WTC11 (cell line): Measurements from ENCODE around the gene IKZF2. TPM values are rescaled to one million over a fixed set of nuclear protein-coding genes. Genes with fewer than 3 reads are reported as not detected.

Experiments
- ATAC-seq: fragments of 200-7000 bp; cut with Tn5 transposase; 2 replicates; pipeline ENCODE4 v1.10.0; 2021; ENCODE audit warnings: mild to moderate bottlenecking, moderate library complexity
- CTCF ChIA-PET: fragments of 300-600 bp; sonication (Branson Sonifier 250); formaldehyde crosslinking; loops from one replicate; lab custom pipeline; 2021; ENCODE audit warnings: antibody characterized with exemption; lab: Charles Lee
- POLR2A ChIA-PET: fragments of 350-600 bp; sonication (Branson Sonifier 250); formaldehyde crosslinking; loops from one replicate; lab custom pipeline; 2021; ENCODE audit warnings: antibody characterized with exemption; lab: Charles Lee
- DNase-seq: peaks from one replicate; pipeline ENCODE4 v3.0.0; 2021; ENCODE audit warnings: low spot score
- H3K27ac Mint-ChIP-seq: 2 replicates; pipeline ENCODE4 v1.8.0; 2021; ENCODE audit warnings: mixed read lengths
- H3K27me3 Mint-ChIP-seq: 2 replicates; pipeline ENCODE4 v1.8.0; 2021; ENCODE audit warnings: low read depth, mild to moderate bottlenecking, moderate library complexity, mixed read lengths
- H3K36me3 Mint-ChIP-seq: 2 replicates; pipeline ENCODE4 v1.8.0; 2021; ENCODE audit warnings: mixed read lengths
- H3K4me1 Mint-ChIP-seq: 2 replicates; pipeline ENCODE4 v1.8.0; 2022; ENCODE audit warnings: mixed read lengths
- H3K4me3 Mint-ChIP-seq: 2 replicates; pipeline ENCODE4 v1.8.0; 2021; ENCODE audit warnings: mild to moderate bottlenecking, moderate library complexity, mixed read lengths
- H3K9me3 Mint-ChIP-seq: 2 replicates; pipeline ENCODE4 v1.8.0; 2021; ENCODE audit warnings: mixed read lengths
- ATF6 ChIP-seq: sonication (generic); formaldehyde crosslinking; IDR thresholded peaks from 2 replicates; pipeline ENCODE4 v1.8.1; 2023; ENCODE audit warnings: mild to moderate bottlenecking, missing genetic modification reagents
- E2F5 ChIP-seq: sonication (generic); formaldehyde crosslinking; IDR thresholded peaks from 2 replicates; pipeline ENCODE4 v1.8.1; 2022; ENCODE audit warnings: mild to moderate bottlenecking, moderate library complexity, missing genetic modification reagents
- GABPB1 ChIP-seq: sonication (generic); formaldehyde crosslinking; IDR thresholded peaks from 2 replicates; pipeline ENCODE4 v1.8.1; 2023; ENCODE audit warnings: mild to moderate bottlenecking, missing genetic modification reagents
- GTF2I ChIP-seq: fragments of 250-450 bp; sonication (Bioruptor Pico); conservative IDR thresholded peaks from 2 replicates; pipeline ENCODE4 v1.4.0; 2021; ENCODE audit warnings: mild to moderate bottlenecking
- JAZF1 ChIP-seq: fragments of 250-450 bp; sonication (Bioruptor Pico); IDR thresholded peaks from 2 replicates; pipeline ENCODE4 v1.9.0; 2021; ENCODE audit warnings: moderate library complexity, mild to moderate bottlenecking, inconsistent platforms
- MLX ChIP-seq: sonication (generic); formaldehyde crosslinking; IDR thresholded peaks from 2 replicates; pipeline ENCODE4 v1.8.1; 2023; ENCODE audit warnings: mild to moderate bottlenecking, missing genetic modification reagents, moderate library complexity
- NR2C2 ChIP-seq: sonication (generic); formaldehyde crosslinking; IDR thresholded peaks from 2 replicates; pipeline ENCODE4 v1.8.0; 2022; ENCODE audit warnings: mild to moderate bottlenecking, missing genetic modification reagents
- STAT6 ChIP-seq: sonication (generic); formaldehyde crosslinking; conservative IDR thresholded peaks from 2 replicates; pipeline ENCODE4 v1.8.1; 2023; ENCODE audit warnings: mild to moderate bottlenecking, low read depth, missing genetic modification reagents, moderate library complexity
- TCF7 ChIP-seq: sonication (generic); formaldehyde crosslinking; IDR thresholded peaks from 2 replicates; pipeline ENCODE4 v1.8.0; 2022; ENCODE audit warnings: mild to moderate bottlenecking, low read depth, missing genetic modification reagents, moderate library complexity
- TP53 ChIP-seq: sonication (generic); formaldehyde crosslinking; IDR thresholded peaks from 2 replicates; pipeline ENCODE4 v1.8.1; 2023; ENCODE audit warnings: mild to moderate bottlenecking, missing genetic modification reagents
- ZBTB21 ChIP-seq: sonication (generic); formaldehyde crosslinking; IDR thresholded peaks from 2 replicates; pipeline ENCODE4 v1.8.1; 2023; ENCODE audit warnings: mild to moderate bottlenecking, missing genetic modification reagents, borderline replicate concordance
- ZNF219 ChIP-seq: sonication (generic); formaldehyde crosslinking; IDR thresholded peaks from 2 replicates; pipeline ENCODE4 v1.8.0; 2023; ENCODE audit warnings: missing genetic modification reagents, mild to moderate bottlenecking, borderline replicate concordance
- ZNF281 ChIP-seq: sonication (generic); formaldehyde crosslinking; IDR thresholded peaks from 2 replicates; pipeline ENCODE4 v1.8.0; 2023; ENCODE audit warnings: mild to moderate bottlenecking, missing genetic modification reagents
- ZSCAN18 ChIP-seq: fragments of 250-450 bp; sonication (Bioruptor Pico); IDR thresholded peaks from 2 replicates; pipeline ENCODE4 v2.1.2; 2022; ENCODE audit warnings: mild to moderate bottlenecking, moderate library complexity
- total RNA-seq: library from RNA; stranded (reverse); gene quantifications from 3 replicates; pipeline ENCODE4 v1.2.3, GENCODE V29; 2021

IKZF2 gene
- total RNA-seq, 1 experiment from 2014 or later, result 4.2 TPM

GRCh38 chr2:212959471-212960117, 191.8 kb downstream of the IKZF2 start:
- ChIA-PET CTCF (interaction anchor here (1.0 kb wide), 1 partner anchor 13 kb away, joined by 3 read pairs; no protein-coding TSS in a partner anchor), POLR2A (no interaction called here)
- TF ChIP-seq GABPB1 (CRISPR knock-in tag) (no peak), ZBTB21 (CRISPR knock-in tag) (no peak), GTF2I (CRISPR knock-in tag) (no peak)
- ATAC-seq (no peak), DNase-seq (no peak)
- Mint-ChIP-seq H3K4me1 (peaks cover 22% of the 10 kb centered on the region), H3K27ac (no peak overlapping the region), H3K9me3 (peaks cover 5% of the 10 kb centered on the region), H3K4me3 (no peak overlapping the region), H3K27me3 (no peaks in the 10 kb centered on the region), H3K36me3 (no peaks in the 10 kb centered on the region)

GRCh38 chr2:212958757-212959295, 192.6 kb downstream of the IKZF2 start:
- H3K4me3 Mint-ChIP-seq, result no peak overlapping the region
- ATAC-seq, result peak; percentile 32; the same call in 1 of the 2 replicates
- POLR2A ChIA-PET, result no interaction called here
- no peak overlapping the region for H3K27ac Mint-ChIP-seq
- no peak for DNase-seq
- CTCF ChIA-PET, result interaction anchor here (1.0 kb wide), 1 partner anchor 14 kb away, joined by 3 read pairs; no protein-coding TSS in a partner anchor
- TF ChIP-seq MLX (CRISPR knock-in tag) (no peak), ATF6 (CRISPR knock-in tag) (no peak), ZSCAN18 (no peak), ZNF281 (no peak), TCF7 (CRISPR knock-in tag) (no peak), ZNF219 (CRISPR knock-in tag) (no peak), TP53 (CRISPR knock-in tag) (no peak), E2F5 (CRISPR knock-in tag) (no peak), JAZF1 (CRISPR knock-in tag) (no peak), STAT6 (CRISPR knock-in tag) (no peak), NR2C2 (CRISPR knock-in tag) (no peak)
- no peaks in the 10 kb centered on the region for H3K36me3 Mint-ChIP-seq
- H3K4me1 Mint-ChIP-seq, result peaks cover 22% of the 10 kb centered on the region
- H3K27me3 Mint-ChIP-seq, result no peaks in the 10 kb centered on the region
- H3K9me3 Mint-ChIP-seq, result peaks cover 10% of the 10 kb centered on the region
